ENCODE results near the gene CST7.
A peak's percentile ranks its signal among the peaks of the same experiment; 100 is the strongest.

Gene CST7

GRCh38 chr20:24979036-24979960, 30.2 kb downstream of the CST7 start:
- Mint-ChIP-seq H3K4me1 (ENCODE audit: low read depth) (peaks cover 12% of the 10 kb centered on the region), H3K4me3 (no peak overlapping the region), H3K27me3 (no peaks in the 10 kb centered on the region), H3K36me3 (peaks cover 54% of the 10 kb centered on the region), H3K9me3 (ENCODE audit: low read depth) (peaks cover 4% of the 10 kb centered on the region), H3K27ac (no peak overlapping the region)

GRCh38 chr20:24980291-24981053, 31.4 kb downstream of the CST7 start:
- peaks cover 22% of the 10 kb centered on the region for H3K4me1 Mint-ChIP-seq (ENCODE audit: low read depth)
- H3K27me3 Mint-ChIP-seq: no peaks in the 10 kb centered on the region
- H3K9me3 Mint-ChIP-seq (ENCODE audit: low read depth): peaks cover 4% of the 10 kb centered on the region
- H3K27ac Mint-ChIP-seq: no peak overlapping the region
- H3K36me3 Mint-ChIP-seq: peaks cover 53% of the 10 kb centered on the region
- no peak overlapping the region for H3K4me3 Mint-ChIP-seq

GRCh38 chr20:24981282-24981681, 32.2 kb downstream of the CST7 start:
- no peak overlapping the region for H3K4me3 Mint-ChIP-seq
- peaks cover 1% of the 10 kb centered on the region for H3K9me3 Mint-ChIP-seq (ENCODE audit: low read depth)
- no peak overlapping the region for H3K27ac Mint-ChIP-seq
- peaks cover 47% of the 10 kb centered on the region for H3K36me3 Mint-ChIP-seq
- peaks cover 30% of the 10 kb centered on the region for H3K4me1 Mint-ChIP-seq (ENCODE audit: low read depth)
- no peaks in the 10 kb centered on the region for H3K27me3 Mint-ChIP-seq

- no peaks in the 10 kb centered on the region for H3K27me3 Mint-ChIP-seq
- peaks cover 35% of the 10 kb centered on the region for H3K4me1 Mint-ChIP-seq (ENCODE audit: low read depth)
- no peak overlapping the region for H3K4me3 Mint-ChIP-seq
- H3K27ac Mint-ChIP-seq: no peak overlapping the region
- H3K36me3 Mint-ChIP-seq: peaks cover 42% of the 10 kb centered on the region
- no peaks in the 10 kb centered on the region for H3K9me3 Mint-ChIP-seq (ENCODE audit: low read depth)
Measured at GRCh38 chr20:24981790-24982189, 32.7 kb downstream of the CST7 start.

GRCh38 chr20:24983896-24984295, 34.8 kb downstream of the CST7 start:
- Mint-ChIP-seq H3K4me1 (ENCODE audit: low read depth) (peaks cover 55% of the 10 kb centered on the region), H3K27me3 (no peaks in the 10 kb centered on the region), H3K4me3 (no peak overlapping the region), H3K9me3 (ENCODE audit: low read depth) (no peaks in the 10 kb centered on the region), H3K36me3 (peaks cover 32% of the 10 kb centered on the region), H3K27ac (no peak overlapping the region)

- no peak overlapping the region for H3K4me3 Mint-ChIP-seq
- H3K36me3 Mint-ChIP-seq: peaks cover 26% of the 10 kb centered on the region
Measured at GRCh38 chr20:24984961-24985640, 36.0 kb downstream of the CST7 start.

GRCh38 chr20:24985802-24986201, 36.7 kb downstream of the CST7 start:
- Mint-ChIP-seq H3K27me3 (no peaks in the 10 kb centered on the region), H3K9me3 (ENCODE audit: low read depth) (no peaks in the 10 kb centered on the region), H3K36me3 (peaks cover 24% of the 10 kb centered on the region), H3K27ac (no peak overlapping the region), H3K4me3 (no peak overlapping the region), H3K4me1 (ENCODE audit: low read depth) (peaks cover 69% of the 10 kb centered on the region)

More at GRCh38 chr20:24984961-24985640, 36.0 kb downstream of the CST7 start:
- Mint-ChIP-seq H3K27ac (peak overlapping the region; percentile 4), H3K4me1 (ENCODE audit: low read depth) (peaks cover 62% of the 10 kb centered on the region), H3K27me3 (no peaks in the 10 kb centered on the region), H3K9me3 (ENCODE audit: low read depth) (no peaks in the 10 kb centered on the region)

GRCh38 chr20:24986436-24987015, 37.5 kb downstream of the CST7 start:
- Mint-ChIP-seq H3K4me3 (no peak overlapping the region), H3K27ac (no peak overlapping the region), H3K4me1 (ENCODE audit: low read depth) (peaks cover 75% of the 10 kb centered on the region), H3K36me3 (peaks cover 19% of the 10 kb centered on the region), H3K9me3 (ENCODE audit: low read depth) (no peaks in the 10 kb centered on the region), H3K27me3 (no peaks in the 10 kb centered on the region)

- peaks cover 16% of the 10 kb centered on the region for H3K36me3 Mint-ChIP-seq
- H3K27me3 Mint-ChIP-seq: no peaks in the 10 kb centered on the region
- no peaks in the 10 kb centered on the region for H3K9me3 Mint-ChIP-seq (ENCODE audit: low read depth)
- no peak overlapping the region for H3K4me3 Mint-ChIP-seq
- H3K27ac Mint-ChIP-seq: peak overlapping the region; percentile 50
- H3K4me1 Mint-ChIP-seq (ENCODE audit: low read depth): peaks cover 73% of the 10 kb centered on the region
Measured at GRCh38 chr20:24987244-24987643, 38.2 kb downstream of the CST7 start.

- Mint-ChIP-seq H3K9me3 (ENCODE audit: low read depth) (no peaks in the 10 kb centered on the region), H3K27me3 (no peaks in the 10 kb centered on the region), H3K4me3 (no peak overlapping the region), H3K4me1 (ENCODE audit: low read depth) (peaks cover 72% of the 10 kb centered on the region), H3K36me3 (peaks cover 9% of the 10 kb centered on the region), H3K27ac (peak overlapping the region; percentile 50)
Measured at GRCh38 chr20:24987873-24988835, 39.1 kb downstream of the CST7 start.

GRCh38 chr20:24989162-24989561, 40.1 kb downstream of the CST7 start:
- Mint-ChIP-seq H3K27ac (peak overlapping the region; percentile 8), H3K4me3 (no peak overlapping the region), H3K9me3 (ENCODE audit: low read depth) (no peaks in the 10 kb centered on the region), H3K27me3 (no peaks in the 10 kb centered on the region), H3K36me3 (peaks cover 7% of the 10 kb centered on the region), H3K4me1 (ENCODE audit: low read depth) (peaks cover 82% of the 10 kb centered on the region)

- Mint-ChIP-seq H3K27me3 (no peaks in the 10 kb centered on the region), H3K36me3 (peaks cover 6% of the 10 kb centered on the region), H3K4me1 (ENCODE audit: low read depth) (peaks cover 79% of the 10 kb centered on the region), H3K9me3 (ENCODE audit: low read depth) (no peaks in the 10 kb centered on the region), H3K4me3 (peak overlapping the region; percentile 98), H3K27ac (peak overlapping the region; percentile 95)
Measured at GRCh38 chr20:24990810-24991252, 41.8 kb downstream of the CST7 start.

GRCh38 chr20:24991897-24992486, 42.9 kb downstream of the CST7 start:
- H3K9me3 Mint-ChIP-seq (ENCODE audit: low read depth): no peaks in the 10 kb centered on the region
- H3K36me3 Mint-ChIP-seq: peaks cover 6% of the 10 kb centered on the region
- peak overlapping the region; percentile 95 for H3K27ac Mint-ChIP-seq
- H3K4me1 Mint-ChIP-seq (ENCODE audit: low read depth): peaks cover 67% of the 10 kb centered on the region
- H3K27me3 Mint-ChIP-seq: no peaks in the 10 kb centered on the region
- H3K4me3 Mint-ChIP-seq: peak overlapping the region; percentile 98

All from activated naive CD8-positive, alpha-beta T cell (primary cell).